Measurements from ENCODE around the gene FUBP3.
A peak's percentile ranks its signal among the peaks of the same experiment; 100 is the strongest.

The FUBP3 gene

GRCh38 chr9:130634801-130635200 is 55.4 kb downstream of the FUBP3 start:
- no peak for DNase-seq

GRCh38 chr9:130635306-130635705 is 55.9 kb downstream of the FUBP3 start:
- no peak for DNase-seq

GRCh38 chr9:130635721-130636647 is 56.6 kb downstream of the FUBP3 start:
- DNase-seq: no peak

- DNase-seq: no peak
These were observed 57.3 kb downstream of the FUBP3 start for GRCh38 chr9:130636648-130637020.

GRCh38 chr9:130638284-130639123 is 59.1 kb downstream of the FUBP3 start:
- no peak for DNase-seq

GRCh38 chr9:130639124-130639765 is 59.9 kb downstream of the FUBP3 start:
- DNase-seq: no peak

- DNase-seq: no peak
These were observed 60.6 kb downstream of the FUBP3 start for GRCh38 chr9:130639866-130640555.

GRCh38 chr9:130640681-130641080 is 61.3 kb downstream of the FUBP3 start:
- DNase-seq: peak in 1 of 3 donors; percentile 22

GRCh38 chr9:130642926-130643325 is 63.5 kb downstream of the FUBP3 start:
- DNase-seq: no peak

GRCh38 chr9:130651221-130651620 is 71.8 kb downstream of the FUBP3 start:
- no peak for DNase-seq

GRCh38 chr9:130651752-130652151 is 72.4 kb downstream of the FUBP3 start:
- no peak for DNase-seq

- no peak for DNase-seq
These were observed 75.5 kb downstream of the FUBP3 start for GRCh38 chr9:130654879-130655278.

- DNase-seq: no peak
These were observed 79.7 kb downstream of the FUBP3 start for GRCh38 chr9:130658893-130659698.

GRCh38 chr9:130659699-130660248 is 80.4 kb downstream of the FUBP3 start:
- peak in 1 of 3 donors; percentile 19 for DNase-seq

- DNase-seq: no peak
These were observed 80.9 kb downstream of the FUBP3 start for GRCh38 chr9:130660326-130660682.

- DNase-seq: peak in 1 of 3 donors; percentile 50
These were observed 81.5 kb downstream of the FUBP3 start for GRCh38 chr9:130660683-130661450.

GRCh38 chr9:130661451-130662098 is 82.2 kb downstream of the FUBP3 start:
- DNase-seq: no peak

GRCh38 chr9:130662099-130662969 is 83.0 kb downstream of the FUBP3 start:
- DNase-seq: no peak

GRCh38 chr9:130662970-130663257 is 83.5 kb downstream of the FUBP3 start:
- no peak for DNase-seq
